HepG2 (cell line): ENCODE measurements around the gene ZNF490. TPM values are rescaled to one million over a fixed set of nuclear protein-coding genes. Genes with fewer than 3 reads are reported as not detected.

Source experiments
- ATAC-seq: fragments of 200-7000 bp; cut with Tn5 transposase; 3 replicates; pipeline ENCODE4 v1.9.1; 2020; ENCODE audit warnings: mild to moderate bottlenecking, moderate library complexity
- BruUV-seq: library from RNA; stranded (reverse); fragments of 400-500 nt; replicated peaks from 2 replicates; lab custom pipeline; 2021; lab: Mats Ljungman, UMichigan
- CTCF ChIA-PET: fragments of 300-600 bp; formaldehyde crosslinking; extraction: SDS; loops from one replicate; lab custom pipeline; 2021; ENCODE audit warnings: low total read pairs, inconsistent platforms, low intra/inter-chr PET ratio; lab: Yijun Ruan, JAX
- POLR2A ChIA-PET: fragments of 350-600 bp; sonication (Branson Sonifier 250); formaldehyde crosslinking; loops from one replicate; lab custom pipeline; 2020; ENCODE audit warnings: antibody characterized with exemption, inconsistent platforms; lab: Yijun Ruan, JAX
- DNase-seq: peaks from one replicate; pipeline ENCODE4 v3.0.0-alpha.2; 2015; ENCODE audit warnings: low spot score
- FAIRE-seq: peaks from 3 replicates; lab custom pipeline; 2011; peaks lifted over from hg19 to GRCh38; lab: Jason Lieb, UNC
- H2AFZ ChIP-seq: one replicate; pipeline ENCODE4 v1.6.1; 2011; ENCODE audit warnings: low read length, inconsistent platforms
- H3K27ac ChIP-seq: fragments of 300-600 bp; 3 replicates; pipeline ENCODE4 v1.8.0; 2011; ENCODE audit warnings: mixed run types, mild to moderate bottlenecking, mixed read lengths, low read length, inconsistent platforms; ENCODE audit not compliant: insufficient read depth; ENCODE audit errors: extremely low read length
- H3K27me3 ChIP-seq, 2 experiments: fragments of 200-600 bp in 1 of 2; 2 replicates in 1 of 2; 3 replicates in 1 of 2; pipeline versions ENCODE4 v1.6.0 to v1.8.0; 2011; ENCODE audit warnings: low read length in 2 of 2, mild to moderate bottlenecking in 2 of 2, moderate library complexity in 2 of 2, inconsistent platforms in 1 of 2; ENCODE audit not compliant: insufficient read depth in 2 of 2, control insufficient read depth in 1 of 2
- H3K36me3 ChIP-seq, 2 experiments: fragments of 200-600 bp in 1 of 2; replicated peaks in 1 of 2; 2 replicates in 1 of 2; 3 replicates in 1 of 2; pipeline versions ENCODE4 v1.5.1 to v1.8.0; 2011; ENCODE audit warnings: low read length in 2 of 2, inconsistent platforms in 1 of 2; ENCODE audit not compliant: insufficient read depth in 2 of 2, control insufficient read depth in 1 of 2
- H3K4me1 ChIP-seq: 2 replicates; pipeline ENCODE4 v1.5.1; 2012; ENCODE audit warnings: low read length, inconsistent platforms; ENCODE audit not compliant: insufficient read depth
- H3K4me2 ChIP-seq: 2 replicates; pipeline ENCODE4 v1.6.0; 2011; ENCODE audit warnings: low read depth, low read length, inconsistent platforms
- H3K4me3 ChIP-seq, 3 experiments: fragments of 200-600 bp in 1 of 3; sonication (generic), shearing (Covaris generic) in 1 of 3; replicated peaks in 1 of 3; 2 replicates each; pipeline ENCODE4 v1.5.1; 2011 to 2016; ENCODE audit warnings: low read length in 3 of 3, inconsistent platforms in 2 of 3, low read depth in 2 of 3, mild to moderate bottlenecking in 2 of 3, control low read depth in 1 of 3, mixed read lengths in 1 of 3; ENCODE audit not compliant: insufficient read depth in 1 of 3
- H3K79me2 ChIP-seq: one replicate; pipeline ENCODE4 v1.6.1; 2011; ENCODE audit warnings: low read length, inconsistent platforms; ENCODE audit not compliant: insufficient read depth
- H3K9ac ChIP-seq: 2 replicates; pipeline ENCODE4 v1.6.0; 2011; ENCODE audit warnings: mild to moderate bottlenecking, low read depth, low read length, inconsistent platforms; ENCODE audit not compliant: insufficient read depth
- H3K9me3 ChIP-seq: 2 replicates; pipeline ENCODE4 v1.5.1; 2012; ENCODE audit warnings: mild to moderate bottlenecking, low read length
- H4K20me1 ChIP-seq: 2 replicates; pipeline ENCODE4 v1.6.0; 2011; ENCODE audit warnings: inconsistent platforms, mild to moderate bottlenecking, low read length, moderate library complexity; ENCODE audit not compliant: insufficient read depth
- BCL6 ChIP-seq: IDR thresholded peaks from 2 replicates; pipeline ENCODE4 v1.6.1; 2016; ENCODE audit warnings: missing genetic modification reagents, missing compliant biosample characterization
- CAMTA2 ChIP-seq: sonication (generic); formaldehyde crosslinking; IDR thresholded peaks from 2 replicates; pipeline ENCODE4 v1.4.0; 2020; ENCODE audit warnings: mild to moderate bottlenecking, missing genetic modification reagents, borderline replicate concordance
- PHF21A ChIP-seq: sonication (generic); formaldehyde crosslinking; IDR thresholded peaks from 2 replicates; pipeline ENCODE4 v1.5.0; 2020; ENCODE audit warnings: mild to moderate bottlenecking, missing genetic modification reagents
- TGIF2 ChIP-seq: IDR thresholded peaks from 2 replicates; pipeline ENCODE4 v1.6.1; 2016; ENCODE audit warnings: control low read depth, missing compliant biosample characterization
- THRA ChIP-seq: sonication (generic); formaldehyde crosslinking; IDR thresholded peaks from 2 replicates; pipeline ENCODE4 v1.4.0; 2020; ENCODE audit warnings: missing genetic modification reagents, borderline replicate concordance
- ZBTB42 ChIP-seq: sonication (generic); formaldehyde crosslinking; IDR thresholded peaks from 2 replicates; pipeline ENCODE4 v1.5.0; 2020; ENCODE audit warnings: mild to moderate bottlenecking, missing genetic modification reagents
- ZMAT5 ChIP-seq: sonication (generic); formaldehyde crosslinking; IDR thresholded peaks from 2 replicates; pipeline ENCODE4 v1.5.0; 2020; ENCODE audit warnings: mild to moderate bottlenecking, low read depth, missing genetic modification reagents, borderline replicate concordance
- ZNF558 ChIP-seq: sonication (generic); formaldehyde crosslinking; IDR thresholded peaks from 2 replicates; pipeline ENCODE4 v1.9.0; 2022; ENCODE audit warnings: mild to moderate bottlenecking, missing genetic modification reagents, borderline replicate concordance
- ZNF607 ChIP-seq: sonication (generic); formaldehyde crosslinking; IDR thresholded peaks from 2 replicates; pipeline ENCODE4 v1.5.1; 2020; ENCODE audit warnings: missing genetic modification reagents, mild to moderate bottlenecking, borderline replicate concordance
- ZNF737 ChIP-seq: sonication (generic); formaldehyde crosslinking; IDR thresholded peaks from 2 replicates; pipeline ENCODE4 v1.5.0; 2020; ENCODE audit warnings: missing genetic modification reagents, mild to moderate bottlenecking, borderline replicate concordance
- ZSCAN5A ChIP-seq: sonication (generic); formaldehyde crosslinking; IDR thresholded peaks from 2 replicates; pipeline ENCODE4 v1.8.0; 2022; ENCODE audit warnings: mild to moderate bottlenecking, missing genetic modification reagents, borderline replicate concordance
- WGBS: methylation state at CpG from one replicate; pipeline ENCODE4 v1.1.6; 2017; ENCODE audit warnings: low lambda C conversion rate; 5-methylcytosine and 5-hydroxymethylcytosine counted together
- in situ Hi-C: cut with HindIII; loops from 2 replicates; pipeline ENCODE4 v1.10.0; 2017; ENCODE audit warnings: low pct_unique_long_range_greater_than_20kb; ENCODE audit not compliant: extremely low pct_ligation_motif_present
- intact Hi-C: fragments of 100-400 bp; cut with micrococcal nuclease; formaldehyde crosslinking; loops from one replicate; pipeline ENCODE4 v1.10.0; 2022; ENCODE audit not compliant: unreplicated experiment
- polyA plus RNA-seq, 8 experiments: library from polyadenylated mRNA; depleted of rRNA in 3 of 8; stranded (reverse) in 7 of 8; unstranded in 1 of 8; fragments of >200 nt; fragmentation: Illumina TruSeq in 4 of 8; extraction: Trizol in 4 of 8; gene quantifications; 2 replicates each; pipeline versions ENCODE4 v1.2.1 to v1.2.3, GENCODE V29; 2011 to 2016; ENCODE audit warnings: low read depth in 4 of 8, missing spikeins in 1 of 8, mixed read lengths in 1 of 8; ENCODE audit not compliant: insufficient read depth in 1 of 8
- total RNA-seq, 5 experiments: library from RNA; depleted of rRNA; stranded (reverse); fragments of >200 nt; fragmentation: Illumina TruSeq; extraction: Trizol; gene quantifications; 2 replicates each; pipeline ENCODE4 v1.2.3, GENCODE V29; 2016; ENCODE audit warnings: low read depth in 1 of 5

The ZNF490 gene
- total and polyA plus RNA-seq, 2 of the 13 experiments (the other 11 are each of a cell fraction or from before 2014, with no cell fraction given): 1.3 to 2.9 TPM

GRCh38 chr19:12636631-12637030 is 26.0 kb upstream of the ZNF490 start:
- no peaks in the 10 kb centered on the region for H3K79me2 ChIP-seq
- BruUV-seq: no TSS peak
- CTCF ChIA-PET: no interaction called here
- no peak for ATAC-seq
- POLR2A ChIA-PET: no interaction called here
- no peaks in the 10 kb centered on the region for H3K9me3 ChIP-seq
- intact Hi-C loops: no loop called here
- TF ChIP-seq PHF21A (CRISPR knock-in tag) (no peak), BCL6 (CRISPR knock-in tag) (no peak), TGIF2 (no peak), ZMAT5 (no peak), THRA (CRISPR knock-in tag) (no peak), ZSCAN5A (CRISPR knock-in tag) (no peak), ZBTB42 (CRISPR knock-in tag) (no peak), ZNF737 (CRISPR knock-in tag) (no peak), ZNF607 (CRISPR knock-in tag) (no peak), ZNF558 (CRISPR knock-in tag) (no peak), CAMTA2 (no peak)
- TF ChIP-seq, all 625 proteins: peak for 0
- in situ Hi-C loops: no loop called here
- H3K27ac ChIP-seq: no peak overlapping the region
- H3K4me3 ChIP-seq: no peak overlapping the region
- no peak overlapping the region for H2AFZ ChIP-seq
- WGBS: 95% methylated on average over 13 of the region's 13 CpGs
- no peak for FAIRE-seq
- peaks cover 11% of the 10 kb centered on the region; the same call in 1 of the 2 replicates for H3K4me1 ChIP-seq
- no peak overlapping the region for H3K9ac ChIP-seq
- H3K36me3 ChIP-seq: no peaks in the 10 kb centered on the region
- no peaks in the 10 kb centered on the region for H4K20me1 ChIP-seq
- no peaks in the 10 kb centered on the region for H3K27me3 ChIP-seq
- no peak overlapping the region for H3K4me2 ChIP-seq
- DNase-seq: no peak
